Kidney (tissue), 14 donors: ENCODE data around the gene MBOAT2. TPM values are rescaled to one million over a fixed set of nuclear protein-coding genes. Genes with fewer than 3 reads are reported as not detected.

Experiments used
- DNase-seq, 5 donors: peaks; one replicate each; pipeline ENCODE4 v3.0.0-alpha.2; 2013 to 2020
- FAIRE-seq: peaks from 2 replicates; lab custom pipeline; 2012; peaks lifted over from hg19 to GRCh38; lab: Jason Lieb, UNC
- H3K27ac ChIP-seq, 2 donors: one replicate each; pipeline ENCODE4 v1.7.0; 2013; ENCODE audit warnings: low read depth in 2 of 2, low read length in 2 of 2, inconsistent platforms in 1 of 2
- H3K27me3 ChIP-seq: one replicate; pipeline ENCODE4 v1.7.1; 2013; ENCODE audit warnings: low read length, inconsistent platforms; ENCODE audit not compliant: control insufficient read depth, insufficient read depth
- H3K36me3 ChIP-seq, 3 donors: one replicate each; pipeline versions ENCODE4 v1.7.0 to v1.7.1; 2013; ENCODE audit warnings: low read length in 3 of 3, control low read depth in 1 of 3, inconsistent platforms in 1 of 3; ENCODE audit not compliant: insufficient read depth in 3 of 3, control insufficient read depth in 2 of 3
- H3K4me1 ChIP-seq, 3 donors: one replicate each; pipeline versions ENCODE4 v1.7.0 to v1.7.1; 2013; ENCODE audit warnings: low read length in 3 of 3, inconsistent platforms in 1 of 3, low read depth in 1 of 3; ENCODE audit not compliant: control insufficient read depth in 2 of 3, insufficient read depth in 2 of 3
- H3K4me3 ChIP-seq, 3 donors: one replicate each; pipeline versions ENCODE4 v1.7.0 to v1.8.1; 2013; ENCODE audit warnings: low read length in 3 of 3, control low read depth in 1 of 3, inconsistent platforms in 1 of 3
- H3K9ac ChIP-seq, 3 donors: one replicate each; pipeline versions ENCODE4 v1.7.0 to v1.7.1; 2013; ENCODE audit warnings: low read length in 3 of 3, control low read depth in 1 of 3, inconsistent platforms in 1 of 3
- H3K9me3 ChIP-seq, 3 donors: one replicate each; pipeline versions ENCODE4 v1.7.0 to v1.7.1; 2013; ENCODE audit warnings: low read length in 3 of 3, control low read depth in 1 of 3, inconsistent platforms in 1 of 3; ENCODE audit not compliant: control insufficient read depth in 2 of 3, insufficient read depth in 1 of 3
- CTCF ChIP-seq: IDR thresholded peaks from 3 replicates; pipeline ENCODE4 v1.5.1; 2012; ENCODE audit warnings: mild to moderate bottlenecking, moderate library complexity, borderline replicate concordance; ENCODE audit not compliant: insufficient read depth; ENCODE audit errors: extremely low read depth
- intact Hi-C: fragments of 100-400 bp; cut with DNase I; formaldehyde crosslinking; loops from one replicate; pipeline ENCODE4 v1.11.1; 2022
- polyA plus RNA-seq: library from polyadenylated mRNA; stranded (reverse); fragments of 350-450 nt; fragmentation: Illumina TruSeq; extraction: RNeasy Lipid Tissue Mini Kit (QIAGEN cat#74804); gene quantifications from one replicate; pipeline ENCODE4 v1.2.3, GENCODE V29; 2014; ENCODE audit warnings: low read depth, low replicate concordance; ENCODE audit not compliant: insufficient read depth
- total RNA-seq: library from RNA; stranded (reverse); fragmentation: NEBNext Ultra II Directional; extraction: Animal tissue kit (Norgen Biotek cat#: 25700); gene quantifications from one replicate; pipeline ENCODE4 v1.2.1, GENCODE V29; 2021
- donor health status: control.
- donor health status: control.
- donor health status: control.
- donor health status: control.
- donor health status: control.
- donor health status: DM: yes; HTN: yes; CAD: no.
- donor health status: Normal renal cell carcinoma (clear cell type).

Gene MBOAT2
- total and polyA plus RNA-seq, 2 donors from 2014 or later, result 15.9 to 28.6 TPM

DNA sequence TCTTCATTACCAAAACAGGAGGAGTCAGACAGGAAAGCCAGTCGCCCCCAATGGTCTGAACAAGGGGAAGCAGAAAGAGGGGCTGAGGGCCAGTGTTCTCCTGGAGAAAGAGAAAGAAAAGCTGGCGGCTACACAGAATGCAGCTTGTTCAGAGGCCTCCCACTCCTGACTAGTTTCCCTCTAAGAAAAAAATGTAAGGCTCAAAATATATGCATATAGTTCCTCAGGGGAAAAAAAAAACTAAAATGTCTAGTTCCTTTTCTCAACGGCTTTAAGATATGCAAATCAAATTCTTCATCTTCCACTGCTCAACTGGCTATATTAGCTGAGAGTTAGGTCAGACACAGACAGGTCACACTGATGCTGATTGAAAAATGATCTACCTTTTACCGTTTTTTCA lies 18.6 kb downstream of the MBOAT2 start:
- H3K27ac ChIP-seq, result no peak overlapping the region
- no peaks in the 10 kb centered on the region for H3K9me3 ChIP-seq
- peaks cover 0 to 3% (median 0%) of the 10 kb centered on the region in 3 donors for H3K4me1 ChIP-seq
- no peak for TF ChIP-seq CTCF
- no peaks in the 10 kb centered on the region for H3K36me3 ChIP-seq
- FAIRE-seq (no peak), DNase-seq (peak in 1 of 5 donors; percentile 34)
- no peak overlapping the region for H3K4me3 ChIP-seq
- intact Hi-C loops, result no loop called here
- H3K27me3 ChIP-seq, result no peaks in the 10 kb centered on the region
- no peak overlapping the region for H3K9ac ChIP-seq

- TF ChIP-seq CTCF, result no peak
- no peak overlapping the region for H3K4me3 ChIP-seq
- peaks cover 0 to 3% (median 0%) of the 10 kb centered on the region in 3 donors for H3K4me1 ChIP-seq
- intact Hi-C loops, result no loop called here
- no peak for DNase-seq
- H3K27ac ChIP-seq, result no peak overlapping the region
- FAIRE-seq, result no peak
- no peaks in the 10 kb centered on the region for H3K36me3 ChIP-seq
- no peak overlapping the region for H3K9ac ChIP-seq
- no peaks in the 10 kb centered on the region for H3K9me3 ChIP-seq
- no peaks in the 10 kb centered on the region for H3K27me3 ChIP-seq
Observed at GRCh38 chr2:8984157-8984556, 19.3 kb downstream of the MBOAT2 start.

GRCh38 chr2:8983571-8983970 lies 19.9 kb downstream of the MBOAT2 start:
- Histone ChIP-seq H3K4me1 (peaks cover 0 to 3% (median 0%) of the 10 kb centered on the region in 3 donors), H3K27ac (no peak overlapping the region), H3K9ac (no peak overlapping the region), H3K36me3 (no peaks in the 10 kb centered on the region), H3K27me3 (no peaks in the 10 kb centered on the region), H3K4me3 (no peak overlapping the region), H3K9me3 (no peaks in the 10 kb centered on the region)
- TF ChIP-seq CTCF, result no peak
- DNase-seq, result no peak
- no peak for FAIRE-seq
- intact Hi-C loops, result no loop called here

GRCh38 chr2:8981876-8982275 lies 21.6 kb downstream of the MBOAT2 start:
- no peak for FAIRE-seq

More at GRCh38 chr2:8981876-8982275, 21.6 kb downstream of the MBOAT2 start:
- DNase-seq, result no peak
- no peaks in the 10 kb centered on the region for H3K4me1 ChIP-seq
- no peak overlapping the region for H3K4me3 ChIP-seq
- H3K36me3 ChIP-seq, result no peaks in the 10 kb centered on the region
- intact Hi-C loops, result no loop called here
- H3K9me3 ChIP-seq, result no peaks in the 10 kb centered on the region
- TF ChIP-seq CTCF, result no peak
- no peaks in the 10 kb centered on the region for H3K27me3 ChIP-seq
- no peak overlapping the region for H3K27ac ChIP-seq
- H3K9ac ChIP-seq, result no peak overlapping the region
